Measurements from ENCODE around the gene TRDN.

The TRDN gene

GRCh38 chr6:123189816-123190215 lies 446.9 kb downstream of the TRDN start:
- in situ Hi-C loops (cut with MboI; ENCODE audit: low sequenced_read_pairs, unreplicated experiment), result no loop called here
- no peak for DNase-seq (ENCODE audit: low spot score)
- TF ChIP-seq CTCF (IDR thresholded peaks at IDR 0.05; ENCODE audit: borderline replicate concordance, control extremely low read depth, extremely low read depth, insufficient read depth, missing control alignments), result no peak

- in situ Hi-C loops (cut with MboI; ENCODE audit: low sequenced_read_pairs, unreplicated experiment), result no loop called here
- no peak for DNase-seq (ENCODE audit: low spot score)
These were observed 453.8 kb downstream of the TRDN start for GRCh38 chr6:123182998-123183397.

GRCh38 chr6:123176706-123177105 lies 460.0 kb downstream of the TRDN start:
- no peak for DNase-seq (ENCODE audit: low spot score)
- no peak for TF ChIP-seq CTCF (IDR thresholded peaks at IDR 0.05; ENCODE audit: borderline replicate concordance, control extremely low read depth, extremely low read depth, insufficient read depth, missing control alignments)
- in situ Hi-C loops (cut with MboI; ENCODE audit: low sequenced_read_pairs, unreplicated experiment), result no loop called here

More at GRCh38 chr6:123182998-123183397, 453.8 kb downstream of the TRDN start:
- no peak for TF ChIP-seq CTCF (IDR thresholded peaks at IDR 0.05; ENCODE audit: borderline replicate concordance, control extremely low read depth, extremely low read depth, insufficient read depth, missing control alignments)

GRCh38 chr6:123171341-123172115 lies 465.2 kb downstream of the TRDN start:
- in situ Hi-C loops (cut with MboI; ENCODE audit: low sequenced_read_pairs, unreplicated experiment), result no loop called here
- no peak for TF ChIP-seq CTCF (IDR thresholded peaks at IDR 0.05; ENCODE audit: borderline replicate concordance, control extremely low read depth, extremely low read depth, insufficient read depth, missing control alignments)
- DNase-seq (ENCODE audit: low spot score), result no peak

GRCh38 chr6:123169774-123170095 lies 467.0 kb downstream of the TRDN start:
- no peak for TF ChIP-seq CTCF (IDR thresholded peaks at IDR 0.05; ENCODE audit: borderline replicate concordance, control extremely low read depth, extremely low read depth, insufficient read depth, missing control alignments)
- DNase-seq (ENCODE audit: low spot score), result no peak
- in situ Hi-C loops (cut with MboI; ENCODE audit: low sequenced_read_pairs, unreplicated experiment), result no loop called here

DNA sequence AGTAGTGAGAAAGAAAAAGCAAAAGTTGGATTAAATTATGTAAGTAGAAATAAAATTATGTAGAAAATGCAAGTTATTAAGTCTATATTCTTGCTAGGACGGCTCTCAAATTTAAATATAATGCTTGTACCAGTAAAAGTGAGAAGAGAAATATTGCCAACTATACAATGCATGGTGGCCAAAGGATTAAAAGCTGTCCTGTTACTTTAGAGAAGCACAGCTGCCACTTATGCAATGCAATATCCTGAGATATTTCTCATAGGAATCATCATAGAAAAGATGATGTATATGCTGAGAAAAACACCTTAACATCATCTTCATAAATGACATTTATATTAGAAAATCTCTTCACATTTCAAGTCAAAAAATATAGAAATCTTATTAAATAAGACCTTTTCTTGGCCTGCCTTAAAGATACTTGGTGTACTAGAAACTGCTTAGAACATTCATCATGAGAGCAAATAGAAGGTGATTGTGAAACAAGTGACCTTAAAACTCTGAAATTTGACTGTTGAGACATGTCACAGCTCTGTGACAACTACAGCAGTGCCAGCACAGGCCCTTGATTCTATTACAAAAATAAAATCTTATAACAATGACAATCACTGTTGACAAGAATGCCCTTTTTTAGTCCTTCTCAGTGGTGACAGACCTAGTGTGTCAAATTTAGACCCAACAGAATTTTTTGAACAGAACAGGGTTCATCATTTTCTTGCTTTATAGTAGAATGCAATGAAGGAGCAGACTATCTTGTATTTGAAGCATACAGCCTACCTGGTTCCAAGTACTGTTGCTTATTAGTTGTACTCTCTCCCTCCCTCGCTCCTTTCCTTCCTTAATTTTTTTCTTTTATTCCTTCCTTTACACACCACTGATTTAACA lies 467.6 kb downstream of the TRDN start:
- in situ Hi-C loops (cut with MboI; ENCODE audit: low sequenced_read_pairs, unreplicated experiment), result no loop called here
- no peak for TF ChIP-seq CTCF (IDR thresholded peaks at IDR 0.05; ENCODE audit: borderline replicate concordance, control extremely low read depth, extremely low read depth, insufficient read depth, missing control alignments)
- DNase-seq (ENCODE audit: low spot score), result no peak

Data from GM13976 (cell line).